ENCODE data around the gene CCDC85B. TPM values are rescaled to one million over a fixed set of nuclear protein-coding genes. Genes with fewer than 3 reads are reported as not detected.

The CCDC85B gene
- total RNA-seq, 1 donor from 2014 or later: 8.4 TPM

- no peak for DNase-seq (ENCODE audit: low spot score)
These were observed 17.4 kb downstream of the CCDC85B start for GRCh38 chr11:65907878-65908277.

DNA sequence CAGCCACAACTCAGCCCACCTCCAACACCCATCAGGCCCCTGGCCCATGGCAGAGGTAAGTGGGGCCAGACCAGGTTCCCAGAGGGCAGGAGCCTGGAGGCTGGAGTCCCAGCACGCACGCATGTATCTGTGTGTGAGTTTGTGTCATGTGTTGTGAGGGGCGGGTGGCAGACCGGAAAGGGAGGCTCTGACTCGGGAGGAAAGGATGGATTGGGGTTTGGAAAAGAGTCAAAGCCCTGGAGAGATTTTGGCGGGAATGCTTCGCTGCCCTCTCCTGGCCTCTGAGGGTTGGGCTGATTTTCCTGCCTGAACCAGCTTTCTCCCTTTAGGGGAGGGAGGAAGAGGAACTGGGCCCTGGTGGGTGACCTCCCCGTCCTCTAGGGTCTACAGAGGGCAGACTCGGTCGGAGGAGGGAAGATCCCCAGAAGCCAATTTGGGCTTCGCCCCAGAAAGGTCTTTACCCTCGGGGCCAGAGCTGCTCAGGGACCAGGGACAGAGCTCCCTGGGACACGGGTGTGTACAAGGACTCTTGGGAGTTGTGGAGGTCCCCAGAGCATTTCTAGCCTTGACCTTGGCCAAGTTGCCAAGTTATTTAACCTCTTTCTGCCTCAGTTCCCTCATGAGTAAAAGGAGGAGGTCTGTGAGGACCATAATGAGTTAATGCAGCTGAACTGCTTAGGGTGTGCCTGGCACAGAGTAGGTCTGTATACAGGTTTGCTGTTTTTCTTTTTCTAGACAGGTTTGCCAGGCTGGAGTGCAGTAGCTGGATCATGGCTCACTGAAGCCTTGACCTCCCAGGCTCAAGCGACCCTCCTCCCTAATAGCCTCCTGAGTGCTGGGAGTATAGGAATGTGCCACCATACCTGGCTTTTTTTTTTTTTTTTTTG lies 21.5 kb downstream of the CCDC85B start:
- peak; percentile 89 for DNase-seq (ENCODE audit: low spot score)

DNA sequence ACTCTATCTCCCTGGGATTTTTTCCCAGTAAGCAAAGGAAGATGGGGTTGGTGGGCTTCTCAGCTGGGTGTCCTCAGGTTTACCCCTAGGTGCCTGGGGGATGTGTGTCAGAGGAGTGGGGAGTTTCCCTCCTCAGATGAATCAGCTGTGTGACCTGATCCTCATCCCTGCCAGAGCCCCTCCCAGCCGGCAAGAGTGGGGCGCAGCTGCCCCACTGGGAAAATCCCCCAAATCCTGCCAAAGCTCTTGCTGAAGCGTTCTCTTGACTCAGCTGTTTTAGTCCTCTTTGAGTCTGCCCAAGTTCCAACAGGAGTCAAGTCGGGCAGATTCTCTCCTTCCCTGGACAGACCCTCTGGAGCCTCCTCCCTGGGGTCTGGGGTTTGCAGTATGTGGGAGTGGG lies 22.4 kb downstream of the CCDC85B start:
- peak; percentile 91 for DNase-seq (ENCODE audit: low spot score)

GRCh38 chr11:65915101-65915820 lies 24.8 kb downstream of the CCDC85B start:
- DNase-seq (ENCODE audit: low spot score): no peak

DNA sequence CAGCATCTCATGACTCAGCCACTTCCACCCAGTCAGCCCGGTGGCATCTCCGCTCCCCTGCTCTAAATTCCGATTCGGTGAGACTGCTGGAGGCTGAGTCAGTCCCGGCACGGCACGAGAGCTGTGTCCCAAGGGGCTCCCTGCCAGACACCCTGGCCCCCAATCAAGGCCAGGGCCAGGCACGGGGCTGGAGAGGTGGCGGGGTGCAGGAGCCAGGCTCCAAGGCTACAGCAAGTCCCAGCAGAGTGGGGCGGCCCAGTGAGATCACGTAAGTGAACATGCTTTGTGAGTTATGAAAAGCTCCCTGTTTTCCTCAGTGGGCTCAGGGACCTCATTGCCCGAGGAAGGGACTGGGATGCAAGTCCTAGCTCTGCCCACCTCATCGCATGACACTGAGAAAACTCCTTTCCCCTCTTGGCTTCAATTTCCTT lies 25.4 kb downstream of the CCDC85B start:
- peak; percentile 94 for DNase-seq (ENCODE audit: low spot score)

DNA sequence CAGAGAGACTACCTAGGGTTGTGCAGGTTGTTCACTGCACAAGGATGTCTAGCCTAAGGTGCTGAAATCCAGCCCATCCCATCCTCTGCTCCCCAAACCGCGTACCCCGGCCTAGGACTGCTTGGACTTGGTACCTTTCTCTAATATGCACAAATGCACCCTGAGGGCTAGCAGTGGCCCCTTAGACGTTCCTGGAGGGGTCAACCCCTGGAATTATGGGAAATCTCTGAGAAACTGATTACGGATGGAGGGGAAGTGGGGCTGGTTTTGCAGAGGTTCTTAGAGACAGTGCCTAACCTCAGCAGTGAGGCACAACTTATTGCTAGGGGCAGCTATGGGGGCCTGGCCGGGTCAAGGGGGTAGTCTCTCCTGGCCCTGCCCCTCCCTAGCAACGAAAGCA lies 25.9 kb downstream of the CCDC85B start:
- DNase-seq (ENCODE audit: low spot score): no peak

- DNase-seq (ENCODE audit: low spot score): no peak
These were observed 26.6 kb downstream of the CCDC85B start for GRCh38 chr11:65917077-65917433.

DNA sequence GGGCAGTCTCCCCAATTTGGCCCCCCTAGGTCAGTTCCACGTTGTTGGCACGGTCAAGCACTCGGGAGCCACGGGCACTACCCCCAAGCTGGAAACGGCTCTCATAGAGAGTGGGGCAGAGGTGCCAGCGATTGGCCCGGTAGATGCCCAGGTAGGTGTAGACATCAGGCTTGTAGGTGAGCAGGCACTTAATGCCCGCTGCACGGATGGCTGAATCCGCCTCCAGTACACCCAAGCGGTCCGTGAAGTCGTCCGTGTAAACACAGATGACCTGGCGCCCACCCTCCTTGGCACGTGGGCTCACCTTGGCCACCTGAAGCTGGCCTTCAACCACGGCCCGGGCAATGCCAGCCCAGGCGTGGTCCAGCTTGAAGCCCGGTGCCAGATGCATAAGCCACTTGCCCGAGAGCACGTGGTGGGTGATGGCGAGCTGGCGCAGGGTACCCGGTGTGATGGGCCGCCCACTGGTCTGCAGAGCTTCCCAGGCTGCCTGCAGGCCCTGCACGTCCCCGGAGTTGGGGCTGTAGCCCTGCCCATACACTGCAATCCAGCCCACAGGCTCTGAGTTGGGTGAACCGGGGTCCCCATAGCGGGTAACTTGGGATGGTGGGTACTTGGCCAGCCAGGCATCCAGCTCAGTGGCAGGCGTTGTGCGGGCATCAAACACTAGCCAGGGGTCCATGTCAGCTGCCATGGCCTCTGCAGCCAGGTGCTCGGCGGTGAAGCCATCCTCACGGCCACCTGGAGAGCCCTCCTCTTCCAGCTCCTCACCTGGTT lies 27.1 kb downstream of the CCDC85B start:
- no peak for DNase-seq (ENCODE audit: low spot score)

DNA sequence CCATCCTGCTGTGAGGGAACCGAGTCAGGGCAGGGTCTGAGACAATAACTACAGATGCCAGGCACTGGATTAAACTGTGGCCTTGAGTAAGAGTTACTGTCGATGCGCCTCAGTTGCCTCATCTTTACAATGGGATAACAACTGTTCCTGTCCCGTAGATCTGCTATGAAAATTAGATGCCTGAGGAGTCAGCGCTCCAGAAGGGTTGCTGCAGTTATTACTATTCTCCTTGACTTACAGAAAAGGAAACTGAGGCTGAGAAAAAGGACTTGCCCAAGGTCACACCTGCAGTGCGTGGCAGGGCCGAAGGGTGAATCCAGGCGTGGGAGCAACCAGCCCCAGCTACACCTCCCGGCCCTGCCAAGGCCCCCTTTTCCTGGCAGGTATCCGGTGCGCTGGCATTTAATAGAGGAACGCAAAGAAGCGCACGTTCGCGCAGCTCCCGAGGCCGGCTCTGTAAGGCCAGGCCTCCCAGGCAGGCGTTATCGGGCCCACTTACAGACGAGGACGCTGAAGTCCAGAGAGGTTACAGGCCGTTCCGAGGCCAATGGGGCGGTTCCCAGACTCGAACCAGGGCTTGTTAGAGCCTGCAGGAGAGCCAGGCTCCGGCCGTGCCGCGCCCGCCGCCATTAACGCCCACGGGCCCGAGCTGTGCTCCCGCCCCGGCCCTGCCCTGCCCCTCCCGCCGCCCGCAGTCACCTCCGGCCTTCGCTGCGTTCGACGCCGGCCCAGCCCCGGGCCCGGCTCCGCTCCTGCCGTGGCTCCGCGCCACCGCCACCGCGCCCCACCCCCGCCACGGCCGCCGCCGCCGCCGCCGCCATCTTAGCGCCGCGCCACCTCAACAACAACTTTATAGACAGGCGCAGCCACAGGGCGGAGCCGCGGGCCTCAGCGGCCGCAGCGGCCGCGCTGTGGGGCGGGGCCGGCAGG lies 28.0 kb downstream of the CCDC85B start, which contains the start of gene C11orf68:
Gene C11orf68 (minus strand): TSS at position 852 of the 930 bp plus-strand sequence. CDS start 31 bp downstream, at position 821.
- no peak for DNase-seq (ENCODE audit: low spot score)

GRCh38 chr11:65919141-65919572 lies 28.7 kb downstream of the CCDC85B start, which contains the start of gene DRAP1:
Gene DRAP1 (plus strand): TSS chr11:65919426. CDS start chr11:65919502, 76 bp downstream.
- peak; percentile 99 for DNase-seq (ENCODE audit: low spot score)

DNA sequence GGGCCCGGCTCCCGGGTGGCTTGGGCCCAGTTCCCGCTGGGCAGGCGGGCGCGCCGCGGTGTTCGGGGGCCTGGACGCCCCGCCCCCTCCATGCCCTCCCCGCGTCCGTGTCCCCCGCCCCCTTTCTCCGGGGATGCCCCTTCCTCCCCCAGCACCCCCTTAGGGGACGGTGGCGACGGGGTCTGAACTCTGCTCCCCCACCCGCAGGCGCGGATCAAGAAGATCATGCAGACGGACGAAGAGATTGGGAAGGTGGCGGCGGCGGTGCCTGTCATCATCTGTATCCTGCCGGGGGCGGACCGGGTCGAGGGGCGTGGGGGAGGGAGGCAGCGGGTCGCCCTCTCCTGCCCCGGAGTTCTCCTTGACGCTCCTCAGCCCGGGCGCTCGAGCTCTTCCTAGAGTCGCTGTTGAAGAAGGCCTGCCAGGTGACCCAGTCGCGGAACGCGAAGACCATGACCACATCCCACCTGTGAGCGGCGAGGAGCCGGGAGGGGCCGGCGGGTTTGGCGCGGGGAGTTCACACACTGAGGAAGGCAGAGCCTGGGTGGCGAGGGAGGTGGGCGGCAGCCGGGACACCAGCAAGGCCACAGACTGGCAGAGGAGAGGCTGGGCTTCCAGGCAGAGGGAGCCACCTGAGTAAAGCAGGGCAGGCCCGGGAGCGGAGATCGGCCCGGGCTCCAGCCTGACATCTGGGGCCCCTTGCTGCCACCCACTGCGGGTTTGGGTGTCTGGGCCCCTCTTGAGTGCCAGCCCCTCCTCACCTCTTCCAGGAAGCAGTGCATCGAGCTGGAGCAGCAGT lies 29.3 kb downstream of the CCDC85B start:
- DNase-seq (ENCODE audit: low spot score): no peak

DNA sequence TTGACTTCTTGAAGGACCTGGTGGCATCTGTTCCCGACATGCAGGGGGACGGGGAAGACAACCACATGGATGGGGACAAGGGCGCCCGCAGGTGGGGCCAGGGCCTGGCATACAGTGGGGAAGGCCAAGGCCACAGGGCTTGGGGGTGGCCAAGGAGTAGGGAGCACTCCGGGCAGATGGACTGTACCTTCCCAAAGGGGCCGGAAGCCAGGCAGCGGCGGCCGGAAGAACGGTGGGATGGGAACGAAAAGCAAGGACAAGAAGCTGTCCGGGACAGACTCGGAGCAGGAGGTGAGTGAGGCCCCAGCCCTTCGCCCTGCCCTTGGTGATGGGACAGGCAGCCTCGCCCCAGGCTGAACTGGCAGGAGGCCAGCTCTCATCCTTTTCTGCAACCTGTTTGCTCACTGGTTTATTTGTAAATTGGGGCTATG lies 29.9 kb downstream of the CCDC85B start:
- DNase-seq (ENCODE audit: low spot score): no peak

GRCh38 chr11:65921033-65921555 lies 30.6 kb downstream of the CCDC85B start:
- DNase-seq (ENCODE audit: low spot score): no peak

- DNase-seq (ENCODE audit: low spot score): no peak
These were observed 31.4 kb downstream of the CCDC85B start for GRCh38 chr11:65921876-65922275.

DNA sequence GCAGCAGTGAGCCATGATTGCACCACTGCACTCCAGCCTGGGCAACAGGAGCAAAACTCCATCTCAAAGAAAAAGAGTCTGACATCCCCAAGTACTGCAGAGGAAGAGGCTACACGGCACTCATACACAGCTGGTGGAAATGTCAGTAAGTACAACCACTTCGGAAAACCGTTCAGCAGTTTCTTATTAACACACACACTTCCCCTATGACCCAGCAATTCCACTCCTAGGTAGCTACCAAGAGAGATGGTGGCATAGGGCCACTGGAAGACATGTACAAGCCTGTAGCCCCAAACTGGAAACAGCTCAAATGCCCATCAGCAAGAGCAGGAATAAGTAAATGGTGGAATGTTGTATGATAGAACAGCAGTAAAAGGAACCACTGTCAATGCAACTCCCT lies 32.1 kb downstream of the CCDC85B start:
- no peak for DNase-seq (ENCODE audit: low spot score)

- no peak for DNase-seq (ENCODE audit: low spot score)
These were observed 34.9 kb downstream of the CCDC85B start for GRCh38 chr11:65925397-65925796.

DNA sequence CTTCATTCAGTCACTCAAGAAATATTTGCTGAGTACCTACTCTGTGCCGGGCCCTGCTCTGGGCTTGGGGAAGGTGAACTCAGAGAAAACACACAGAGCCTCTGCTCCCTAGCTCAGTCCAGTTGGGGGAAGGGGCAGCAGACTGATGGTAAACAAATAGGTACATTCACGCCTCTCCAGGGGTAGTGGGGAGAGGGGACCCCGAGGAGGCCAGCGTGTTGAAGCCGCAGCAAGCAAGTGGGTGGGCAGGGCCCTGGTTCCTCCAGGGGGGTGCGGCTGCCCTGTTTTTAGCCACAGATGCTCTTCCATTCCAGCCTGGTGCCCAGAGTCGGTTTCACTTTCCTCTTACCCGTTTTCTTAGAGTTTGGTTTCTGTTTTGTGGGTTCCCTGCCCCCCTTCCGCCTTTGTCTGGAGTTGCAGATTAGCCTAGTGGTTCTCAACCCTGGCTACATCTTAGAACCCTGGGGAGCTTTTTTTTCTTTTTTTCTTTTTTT lies 37.5 kb downstream of the CCDC85B start:
- no peak for DNase-seq (ENCODE audit: low spot score)

DNA sequence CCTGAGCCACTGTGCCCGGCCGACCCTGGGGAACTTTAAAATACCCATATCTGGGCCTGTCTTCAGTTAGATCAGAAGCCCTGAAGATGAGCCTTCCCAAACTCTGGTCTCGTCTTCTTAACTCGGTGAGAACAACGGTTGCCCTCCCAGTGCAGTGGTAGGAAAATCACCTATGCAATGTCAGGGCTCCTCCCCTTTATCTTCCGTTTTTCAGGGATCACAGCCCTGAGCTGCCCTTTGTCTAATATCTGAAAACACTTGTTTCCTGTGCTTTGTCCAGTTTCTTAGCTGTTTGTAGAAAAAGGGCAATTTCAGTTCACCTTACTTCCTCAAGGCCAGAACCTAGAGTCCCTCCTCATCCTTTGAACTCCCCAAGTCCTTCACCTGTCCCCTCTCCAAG lies 38.2 kb downstream of the CCDC85B start:
- DNase-seq (ENCODE audit: low spot score): no peak
